IPS-18c (cell line): ENCODE measurements around the gene LAGE3.
A peak's percentile ranks its signal among the peaks of the same experiment; 100 is the strongest.

Experiments
- H3K4me3 ChIP-seq: 2 replicates; pipeline ENCODE4 v1.7.0; 2013; ENCODE audit warnings: low read depth, mild to moderate bottlenecking, low read length, moderate library complexity; ENCODE audit not compliant: insufficient read depth
- H3K9me3 ChIP-seq: one replicate; pipeline ENCODE4 v1.6.1; 2013; ENCODE audit warnings: mild to moderate bottlenecking, low read length, moderate library complexity; ENCODE audit not compliant: control insufficient read depth, insufficient read depth

LAGE3 gene

DNA sequence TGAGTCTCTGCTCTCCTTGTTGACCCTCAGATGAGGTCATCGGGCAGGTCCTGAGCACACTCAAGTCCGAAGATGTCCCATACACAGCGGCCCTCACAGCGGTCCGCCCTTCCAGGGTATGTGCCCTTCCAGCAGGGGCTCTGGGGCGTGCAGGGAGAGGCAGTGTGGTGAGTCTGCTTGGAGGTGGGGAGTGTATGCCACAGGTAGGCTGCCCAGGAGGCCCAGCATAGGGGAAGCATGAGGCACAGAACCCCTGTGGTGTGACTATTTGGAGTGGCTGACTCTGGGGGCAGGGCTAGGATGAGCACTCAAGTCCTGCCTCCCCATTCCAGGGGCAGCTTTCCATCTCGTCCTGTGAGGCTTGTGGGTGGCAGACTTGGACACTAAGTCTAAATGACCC lies 45.5 kb downstream of the LAGE3 start:
- Histone ChIP-seq H3K4me3 (no peak overlapping the region), H3K9me3 (peaks cover 13% of the 10 kb centered on the region)

DNA sequence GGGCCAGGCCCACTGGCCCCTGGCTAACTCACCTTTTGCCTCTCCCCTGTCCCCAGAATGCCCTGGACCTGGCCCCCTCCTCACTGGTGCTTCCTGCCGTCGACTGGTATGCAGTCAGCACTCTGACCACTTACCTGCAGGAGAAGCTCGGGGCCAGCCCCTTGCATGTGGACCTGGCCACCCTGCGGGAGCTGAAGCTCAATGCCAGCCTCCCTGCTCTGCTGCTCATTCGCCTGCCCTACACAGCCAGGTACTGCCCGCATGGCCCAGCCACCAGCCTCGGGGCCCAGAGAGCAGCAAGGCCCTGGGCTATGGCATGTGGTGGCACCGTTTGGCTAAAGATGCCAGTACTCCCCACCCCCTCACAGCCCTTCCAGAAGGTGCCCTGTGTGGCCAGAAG lies 46.9 kb downstream of the LAGE3 start:
- peaks cover 11% of the 10 kb centered on the region for H3K9me3 ChIP-seq
- H3K4me3 ChIP-seq, result no peak overlapping the region

DNA sequence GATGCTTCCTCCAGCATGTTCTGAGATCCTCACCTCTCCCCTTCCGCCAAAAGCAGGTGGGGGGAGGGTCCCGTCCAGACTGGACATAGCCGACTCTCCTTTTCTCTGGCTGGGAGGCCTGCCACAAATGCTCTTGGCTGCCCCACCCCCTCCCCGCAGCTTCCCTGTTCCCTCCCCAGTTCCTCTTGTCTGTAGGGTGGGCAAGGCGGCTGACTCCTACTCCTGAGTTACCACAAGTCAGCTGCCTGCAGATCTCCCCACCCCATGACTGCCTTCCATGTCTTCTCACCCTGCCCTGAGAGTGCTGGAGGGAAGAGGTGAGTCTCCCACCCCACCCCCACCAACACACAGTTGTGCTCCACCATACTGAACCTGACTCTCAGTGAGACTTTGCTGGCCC lies 47.7 kb downstream of the LAGE3 start:
- Histone ChIP-seq H3K4me3 (no peak overlapping the region), H3K9me3 (peaks cover 11% of the 10 kb centered on the region)

DNA sequence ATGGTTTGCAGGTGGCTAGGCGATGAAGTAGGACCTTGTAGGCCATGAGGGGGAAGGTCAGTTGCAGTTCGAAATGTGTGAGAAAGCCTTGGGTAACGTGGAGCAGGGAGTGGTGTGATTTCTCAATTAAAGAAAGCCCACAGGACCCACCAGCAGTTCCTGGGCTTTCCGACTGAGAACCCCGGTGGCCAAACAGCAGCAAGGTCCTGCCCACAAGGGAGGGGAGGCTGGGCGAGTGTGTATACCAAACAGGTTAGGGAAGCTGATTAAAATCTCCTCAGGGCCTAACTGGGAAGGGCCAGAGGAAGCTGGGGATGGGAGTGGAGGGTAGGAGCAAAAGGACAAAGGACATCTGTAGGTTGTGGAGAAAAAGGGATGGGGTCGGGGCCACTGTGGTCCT lies 48.2 kb downstream of the LAGE3 start:
- peaks cover 11% of the 10 kb centered on the region for H3K9me3 ChIP-seq

DNA sequence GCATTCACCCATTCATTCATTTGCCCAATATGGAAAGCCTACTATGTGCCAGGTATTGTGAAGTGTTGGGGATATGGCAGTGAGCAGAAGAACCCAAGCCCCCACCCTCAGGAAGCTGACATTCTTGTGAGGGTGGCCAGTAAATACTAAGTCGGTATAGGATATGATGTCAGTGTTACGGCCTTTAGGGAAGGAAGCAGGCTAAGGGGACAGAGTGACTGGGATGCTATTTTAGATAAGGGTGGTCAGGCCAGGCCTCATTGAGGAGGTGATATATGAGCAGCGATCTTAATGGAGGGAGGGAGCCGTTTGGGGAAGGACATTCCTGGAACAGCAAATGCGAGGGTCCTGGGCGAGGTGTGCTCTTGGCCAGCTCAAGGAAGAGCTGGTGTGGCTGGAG lies 48.6 kb downstream of the LAGE3 start:
- Histone ChIP-seq H3K4me3 (no peak overlapping the region), H3K9me3 (peaks cover 11% of the 10 kb centered on the region)

More for the DNA sequence above, 48.2 kb downstream of the LAGE3 start:
- no peak overlapping the region for H3K4me3 ChIP-seq

DNA sequence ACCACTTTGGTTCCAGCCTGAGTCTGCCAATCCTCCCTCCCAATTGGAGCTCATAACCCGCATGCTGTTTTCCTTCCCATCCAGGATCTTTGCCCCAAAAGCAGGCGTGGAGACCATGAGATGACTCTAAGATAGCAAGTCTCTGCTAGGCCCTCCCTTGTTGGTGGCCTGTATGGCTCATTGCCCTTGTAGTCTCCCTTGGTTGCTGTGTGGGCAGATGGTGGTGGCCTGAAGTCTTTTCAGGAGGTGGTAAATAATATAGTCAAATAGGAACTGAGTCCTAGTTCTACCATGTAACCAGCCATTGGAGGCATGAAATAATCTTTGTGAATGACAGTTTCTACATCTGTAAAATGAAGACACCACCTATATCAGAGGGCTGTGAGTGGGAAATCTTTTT lies 49.4 kb downstream of the LAGE3 start:
- Histone ChIP-seq H3K9me3 (peaks cover 11% of the 10 kb centered on the region), H3K4me3 (no peak overlapping the region)

DNA sequence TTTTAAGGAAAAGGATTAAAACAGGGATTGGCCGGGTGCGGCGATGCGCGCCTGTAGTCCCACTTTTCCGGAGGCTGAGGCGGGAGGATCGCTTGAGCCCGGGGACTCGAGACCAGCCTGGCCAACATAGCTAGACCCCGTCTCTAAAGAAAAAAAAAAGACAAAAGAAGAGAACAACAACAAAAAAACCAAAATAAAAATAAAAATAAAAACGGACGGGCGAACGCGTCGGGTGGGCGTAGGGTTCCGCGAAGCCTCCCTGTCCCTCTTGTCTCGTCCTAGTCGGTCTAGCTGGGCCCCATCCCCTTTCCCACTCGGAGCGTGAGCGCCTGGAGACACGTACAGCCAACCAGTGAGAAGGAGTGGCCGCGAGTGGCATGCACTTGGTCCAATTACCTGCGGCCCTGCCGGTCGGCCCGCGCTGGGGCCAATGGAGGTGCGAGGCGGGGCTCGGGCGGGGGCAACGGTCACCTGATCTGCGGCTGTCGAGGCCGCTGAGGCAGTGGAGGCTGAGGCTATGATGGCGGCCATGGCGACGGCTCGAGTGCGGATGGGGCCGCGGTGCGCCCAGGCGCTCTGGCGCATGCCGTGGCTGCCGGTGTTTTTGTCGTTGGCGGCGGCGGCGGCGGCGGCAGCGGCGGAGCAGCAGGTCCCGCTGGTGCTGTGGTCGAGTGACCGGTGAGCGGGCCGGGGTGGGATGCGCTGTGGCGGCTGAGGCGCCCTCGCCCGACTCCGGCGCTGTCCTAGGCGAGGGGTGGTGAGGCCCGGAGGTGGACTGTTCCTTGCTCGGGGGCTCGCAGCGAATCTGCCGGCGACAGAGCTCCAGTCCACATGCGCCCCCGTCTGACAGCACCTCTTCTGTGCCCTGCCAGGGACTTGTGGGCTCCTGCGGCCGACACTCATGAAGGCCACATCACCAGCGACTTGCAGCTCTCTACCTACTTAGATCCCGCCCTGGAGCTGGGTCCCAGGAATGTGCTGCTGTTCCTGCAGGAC lies 50.6 kb downstream of the LAGE3 start, which contains the start of gene ATP6AP1:
ATP6AP1 (plus strand) TSS at position 502 of the 996 bp plus-strand sequence; CDS start at position 518, 16 bp downstream.
- Histone ChIP-seq H3K9me3 (peaks cover 6% of the 10 kb centered on the region), H3K4me3 (peak within 1 kb of the TSS; percentile 65)
